Measurements from ENCODE around the gene ABCC3.

DNA sequence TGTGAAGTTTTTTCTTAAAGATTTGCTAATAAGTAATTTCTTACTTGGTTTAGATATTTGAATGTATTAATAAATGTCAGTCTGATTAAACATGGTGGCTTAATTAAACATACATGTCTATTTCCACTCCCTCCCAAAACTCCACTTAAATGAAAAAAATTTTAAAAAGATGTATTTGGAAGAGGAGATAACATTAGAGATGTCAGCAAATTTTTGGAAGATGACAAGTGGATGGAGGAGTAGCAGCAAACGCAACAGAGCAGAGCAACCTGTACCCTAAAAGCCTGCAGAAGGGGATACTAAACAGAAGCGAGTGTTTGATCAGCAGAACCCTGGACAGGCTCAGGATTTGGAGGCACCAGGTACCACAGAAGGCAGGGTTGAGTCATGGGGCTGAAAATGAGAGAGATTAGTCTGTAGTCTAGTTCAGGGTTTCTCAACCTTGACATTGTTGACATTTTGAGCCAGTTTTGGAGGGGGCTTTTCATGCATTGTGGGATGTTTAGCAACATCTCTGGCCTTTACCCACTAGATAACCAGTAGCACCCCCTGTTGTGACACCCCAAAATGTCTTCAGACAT, 102.5 kb downstream of the ABCC3 start:
- TF ChIP-seq POLR2A (IDR thresholded peaks at IDR 0.05) (no peak), POLR2AphosphoS5 (IDR thresholded peaks at IDR 0.05) (no peak)
- TF ChIP-seq, protein P1, sequence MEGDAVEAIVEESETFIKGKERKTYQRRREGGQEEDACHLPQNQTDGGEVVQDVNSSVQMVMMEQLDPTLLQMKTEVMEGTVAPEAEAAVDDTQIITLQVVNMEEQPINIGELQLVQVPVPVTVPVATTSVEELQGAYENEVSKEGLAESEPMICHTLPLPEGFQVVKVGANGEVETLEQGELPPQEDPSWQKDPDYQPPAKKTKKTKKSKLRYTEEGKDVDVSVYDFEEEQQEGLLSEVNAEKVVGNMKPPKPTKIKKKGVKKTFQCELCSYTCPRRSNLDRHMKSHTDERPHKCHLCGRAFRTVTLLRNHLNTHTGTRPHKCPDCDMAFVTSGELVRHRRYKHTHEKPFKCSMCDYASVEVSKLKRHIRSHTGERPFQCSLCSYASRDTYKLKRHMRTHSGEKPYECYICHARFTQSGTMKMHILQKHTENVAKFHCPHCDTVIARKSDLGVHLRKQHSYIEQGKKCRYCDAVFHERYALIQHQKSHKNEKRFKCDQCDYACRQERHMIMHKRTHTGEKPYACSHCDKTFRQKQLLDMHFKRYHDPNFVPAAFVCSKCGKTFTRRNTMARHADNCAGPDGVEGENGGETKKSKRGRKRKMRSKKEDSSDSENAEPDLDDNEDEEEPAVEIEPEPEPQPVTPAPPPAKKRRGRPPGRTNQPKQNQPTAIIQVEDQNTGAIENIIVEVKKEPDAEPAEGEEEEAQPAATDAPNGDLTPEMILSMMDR (IDR thresholded peaks at IDR 0.05) = no peak

All from upper lobe of left lung (tissue), 4 donors.